HG03432 (cell line): ENCODE measurements around the gene BNC2.

Source experiments
- ATAC-seq: cut with Tn5 transposase; IDR thresholded peaks from one replicate; pipeline ENCODE4 v1.9.1; 2021; ENCODE audit warnings: mild to moderate bottlenecking, moderate library complexity; ENCODE audit not compliant: unreplicated experiment

Gene BNC2

GRCh38 chr9:16431666-16432392, 438.6 kb downstream of the BNC2 start:
- no peak for ATAC-seq

- no peak for ATAC-seq
These were observed 440.8 kb downstream of the BNC2 start for GRCh38 chr9:16429671-16430070.

GRCh38 chr9:16427873-16428427, 442.5 kb downstream of the BNC2 start:
- ATAC-seq, result no peak

GRCh38 chr9:16426716-16427115, 443.8 kb downstream of the BNC2 start:
- ATAC-seq, result no peak

GRCh38 chr9:16425562-16426231, 444.8 kb downstream of the BNC2 start:
- ATAC-seq, result no peak

GRCh38 chr9:16422114-16422513, 448.4 kb downstream of the BNC2 start:
- no peak for ATAC-seq

GRCh38 chr9:16421532-16421931, 448.9 kb downstream of the BNC2 start:
- ATAC-seq, result no peak

- ATAC-seq, result no peak
These were observed 451.3 kb downstream of the BNC2 start for GRCh38 chr9:16419124-16419523.

GRCh38 chr9:16418721-16419120, 451.7 kb downstream of the BNC2 start:
- no peak for ATAC-seq

- ATAC-seq, result no peak
These were observed 452.7 kb downstream of the BNC2 start for GRCh38 chr9:16417749-16418148.

- ATAC-seq, result peak; percentile 81
These were observed 453.3 kb downstream of the BNC2 start for GRCh38 chr9:16417161-16417560.

- no peak for ATAC-seq
These were observed 456.0 kb downstream of the BNC2 start for GRCh38 chr9:16414451-16414850.

- ATAC-seq, result no peak
These were observed 456.9 kb downstream of the BNC2 start for GRCh38 chr9:16413509-16414016.

GRCh38 chr9:16412740-16413139, 457.7 kb downstream of the BNC2 start:
- no peak for ATAC-seq

GRCh38 chr9:16411311-16411710, 459.2 kb downstream of the BNC2 start:
- ATAC-seq, result no peak

GRCh38 chr9:16410601-16411280, 459.7 kb downstream of the BNC2 start:
- ATAC-seq, result no peak

- ATAC-seq, result no peak
These were observed 462.9 kb downstream of the BNC2 start for GRCh38 chr9:16407617-16408016.

- ATAC-seq, result no peak
These were observed 463.8 kb downstream of the BNC2 start for GRCh38 chr9:16406526-16407225.

GRCh38 chr9:16405421-16405820, 465.0 kb downstream of the BNC2 start:
- no peak for ATAC-seq

- ATAC-seq, result no peak
These were observed 468.8 kb downstream of the BNC2 start for GRCh38 chr9:16401701-16402100.

GRCh38 chr9:16398691-16399090, 471.8 kb downstream of the BNC2 start:
- ATAC-seq, result no peak
